GM23338 (cell line): Measurements from ENCODE around the gene PACS2. TPM values are rescaled to one million over a fixed set of nuclear protein-coding genes. Genes with fewer than 3 reads are reported as not detected.

ENCODE experiments used
- ATAC-seq: fragments of 200-7000 bp; cut with Tn5 transposase; 3 replicates; pipeline ENCODE4 v1.9.1; 2020
- DNase-seq: peaks from one replicate; pipeline ENCODE4 v3.0.0-alpha.2; 2015; ENCODE audit warnings: low spot score
- H2AFZ ChIP-seq: fragments of 200-600 bp; sonication (generic); 2 replicates; pipeline ENCODE4 v1.8.0; 2016; ENCODE audit warnings: antibody characterized with exemption, mild to moderate bottlenecking, moderate library complexity
- H3F3A ChIP-seq: fragments of 200-600 bp; sonication (generic); replicated peaks from 2 replicates; pipeline ENCODE4 v1.8.0; 2017; ENCODE audit warnings: antibody characterized with exemption, mixed run types, low read depth
- H3K27ac ChIP-seq: fragments of 200-600 bp; sonication (generic); 2 replicates; pipeline ENCODE4 v1.6.1; 2016; ENCODE audit warnings: low read depth
- H3K27me3 ChIP-seq: fragments of 200-600 bp; sonication (generic); 2 replicates; pipeline ENCODE4 v1.8.0; 2016; ENCODE audit warnings: mild to moderate bottlenecking, mixed run types, moderate library complexity; ENCODE audit not compliant: insufficient read depth
- H3K36me3 ChIP-seq: fragments of 200-600 bp; sonication (generic); 2 replicates; pipeline ENCODE4 v1.8.0; 2016; ENCODE audit warnings: mild to moderate bottlenecking; ENCODE audit not compliant: insufficient read depth
- H3K4me1 ChIP-seq: fragments of 200-600 bp; sonication (generic); 2 replicates; pipeline ENCODE4 v1.8.0; 2016; ENCODE audit warnings: mild to moderate bottlenecking, moderate library complexity; ENCODE audit not compliant: insufficient read depth
- H3K4me2 ChIP-seq: fragments of 200-600 bp; sonication (generic); 2 replicates; pipeline ENCODE4 v1.7.1; 2017; ENCODE audit warnings: mixed run types
- H3K4me3 ChIP-seq: fragments of 200-600 bp; sonication (generic); 2 replicates; pipeline ENCODE4 v1.6.1; 2016; ENCODE audit warnings: mixed run types
- H3K79me2 ChIP-seq: fragments of 200-600 bp; sonication (generic); replicated peaks from 2 replicates; pipeline ENCODE4 v1.8.0; 2017; ENCODE audit warnings: mild to moderate bottlenecking; ENCODE audit not compliant: insufficient read depth
- H3K9me2 ChIP-seq: fragments of 200-600 bp; sonication (generic); 2 replicates; pipeline ENCODE4 v1.8.0; 2017; ENCODE audit not compliant: insufficient read depth
- H4K20me1 ChIP-seq: fragments of 200-600 bp; sonication (generic); replicated peaks from 2 replicates; pipeline ENCODE4 v1.8.0; 2017; ENCODE audit warnings: mild to moderate bottlenecking; ENCODE audit not compliant: insufficient read depth
- H3K27ac Mint-ChIP-seq: 2 replicates; pipeline ENCODE4 v1.8.0; 2020; ENCODE audit warnings: inconsistent platforms, mild to moderate bottlenecking, moderate library complexity, mixed read lengths
- H3K27me3 Mint-ChIP-seq: 3 replicates; pipeline ENCODE4 v1.8.0; 2022; ENCODE audit warnings: low read depth, mild to moderate bottlenecking, moderate library complexity, mixed read lengths, inconsistent platforms; ENCODE audit not compliant: insufficient read depth, poor library complexity
- H3K36me3 Mint-ChIP-seq: 3 replicates; pipeline ENCODE4 v1.8.0; 2021; ENCODE audit warnings: low read depth, mild to moderate bottlenecking, inconsistent platforms, moderate library complexity, mixed read lengths
- H3K4me1 Mint-ChIP-seq: 3 replicates; pipeline ENCODE4 v1.8.0; 2020; ENCODE audit warnings: mild to moderate bottlenecking, inconsistent platforms, mixed read lengths
- H3K4me3 Mint-ChIP-seq: 3 replicates; pipeline ENCODE4 v1.8.0; 2021; ENCODE audit warnings: moderate library complexity, mild to moderate bottlenecking, inconsistent platforms, mixed read lengths
- H3K9me3 Mint-ChIP-seq: 3 replicates; pipeline ENCODE4 v1.8.0; 2020; ENCODE audit warnings: moderate library complexity, mild to moderate bottlenecking, inconsistent platforms, mixed read lengths
- CREB1 ChIP-seq: fragments of 250-450 bp; sonication (Bioruptor Pico); IDR thresholded peaks from 2 replicates; pipeline ENCODE4 v1.5.0; 2020; ENCODE audit warnings: low read depth, mild to moderate bottlenecking, moderate library complexity
- EZH2 ChIP-seq: fragments of 200-600 bp; sonication (generic); IDR thresholded peaks from one replicate; pipeline ENCODE4 v1.8.0; 2017; ENCODE audit warnings: antibody characterized with exemption, mild to moderate bottlenecking, low read depth; ENCODE audit not compliant: unreplicated experiment
- EZH2phosphoT487 ChIP-seq: fragments of 200-600 bp; sonication (generic); IDR thresholded peaks from one replicate; pipeline ENCODE4 v1.8.1; 2018; ENCODE audit warnings: antibody characterized with exemption; ENCODE audit not compliant: unreplicated experiment
- JUNB ChIP-seq: IDR thresholded peaks from one replicate; pipeline ENCODE4 v1.6.1; 2016; ENCODE audit warnings: antibody characterized with exemption; ENCODE audit not compliant: unreplicated experiment
- POLR2AphosphoS5 ChIP-seq: IDR thresholded peaks from 2 replicates; pipeline ENCODE4 v1.6.1; 2016; ENCODE audit warnings: antibody characterized with exemption, low read depth
- STAT1 ChIP-seq: IDR thresholded peaks from one replicate; pipeline ENCODE4 v1.6.1; 2016; ENCODE audit warnings: antibody characterized with exemption; ENCODE audit not compliant: unreplicated experiment
- ZNF114 ChIP-seq: fragments of 250-450 bp; sonication (Bioruptor Pico); IDR thresholded peaks from 2 replicates; pipeline ENCODE4 v1.5.0; 2020; ENCODE audit warnings: mild to moderate bottlenecking, moderate library complexity
- polyA plus RNA-seq: library from polyadenylated mRNA; unstranded; fragments of >200 nt; fragmentation: Nextera tagmentation; extraction: Ambion mirVana; gene quantifications from 2 replicates; pipeline ENCODE4 v1.2.1, GENCODE V29; 2016
- total RNA-seq: library from RNA; depleted of rRNA; stranded (reverse); fragments of >200 nt; shearing (Covaris generic); gene quantifications from 2 replicates; pipeline ENCODE4 v1.2.3, GENCODE V29; 2014
- TF ChIP-seq, protein P1 (sequence below): IDR thresholded peaks from 2 replicates; pipeline ENCODE4 v1.6.1; 2016; ENCODE audit warnings: antibody characterized with exemption
- TF ChIP-seq, protein P2 (sequence below): IDR thresholded peaks from one replicate; pipeline ENCODE4 v1.6.1; 2018; ENCODE audit warnings: antibody characterized with exemption; ENCODE audit not compliant: unreplicated experiment

The PACS2 gene
- total and polyA plus RNA-seq, 2 experiments from 2014 or later: 22.5 to 79.0 TPM

DNA sequence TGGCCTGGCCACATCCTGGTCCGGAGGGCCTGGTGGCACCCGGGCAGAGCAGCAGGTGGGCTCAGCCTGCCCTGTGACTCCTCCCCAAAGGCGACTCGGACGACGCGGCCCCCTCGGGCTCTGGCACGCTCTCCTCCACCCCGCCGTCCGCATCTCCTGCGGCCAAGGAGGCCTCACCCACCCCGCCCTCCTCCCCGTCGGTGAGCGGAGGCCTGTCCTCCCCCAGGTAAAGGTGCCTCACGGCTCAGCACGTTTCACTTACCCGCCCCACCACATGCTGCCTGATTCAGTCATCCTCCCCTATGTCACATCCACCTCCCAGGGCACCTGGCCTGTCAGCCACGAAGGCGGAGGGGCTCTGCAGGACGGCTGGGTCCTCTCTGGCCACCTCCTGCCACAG, 77.0 kb downstream of the PACS2 start (continued):
- TF ChIP-seq, protein P1, sequence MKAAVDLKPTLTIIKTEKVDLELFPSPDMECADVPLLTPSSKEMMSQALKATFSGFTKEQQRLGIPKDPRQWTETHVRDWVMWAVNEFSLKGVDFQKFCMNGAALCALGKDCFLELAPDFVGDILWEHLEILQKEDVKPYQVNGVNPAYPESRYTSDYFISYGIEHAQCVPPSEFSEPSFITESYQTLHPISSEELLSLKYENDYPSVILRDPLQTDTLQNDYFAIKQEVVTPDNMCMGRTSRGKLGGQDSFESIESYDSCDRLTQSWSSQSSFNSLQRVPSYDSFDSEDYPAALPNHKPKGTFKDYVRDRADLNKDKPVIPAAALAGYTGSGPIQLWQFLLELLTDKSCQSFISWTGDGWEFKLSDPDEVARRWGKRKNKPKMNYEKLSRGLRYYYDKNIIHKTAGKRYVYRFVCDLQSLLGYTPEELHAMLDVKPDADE: no peak
- no peak for TF ChIP-seq STAT1
- TF ChIP-seq JUNB: no peak
- TF ChIP-seq, protein P2, sequence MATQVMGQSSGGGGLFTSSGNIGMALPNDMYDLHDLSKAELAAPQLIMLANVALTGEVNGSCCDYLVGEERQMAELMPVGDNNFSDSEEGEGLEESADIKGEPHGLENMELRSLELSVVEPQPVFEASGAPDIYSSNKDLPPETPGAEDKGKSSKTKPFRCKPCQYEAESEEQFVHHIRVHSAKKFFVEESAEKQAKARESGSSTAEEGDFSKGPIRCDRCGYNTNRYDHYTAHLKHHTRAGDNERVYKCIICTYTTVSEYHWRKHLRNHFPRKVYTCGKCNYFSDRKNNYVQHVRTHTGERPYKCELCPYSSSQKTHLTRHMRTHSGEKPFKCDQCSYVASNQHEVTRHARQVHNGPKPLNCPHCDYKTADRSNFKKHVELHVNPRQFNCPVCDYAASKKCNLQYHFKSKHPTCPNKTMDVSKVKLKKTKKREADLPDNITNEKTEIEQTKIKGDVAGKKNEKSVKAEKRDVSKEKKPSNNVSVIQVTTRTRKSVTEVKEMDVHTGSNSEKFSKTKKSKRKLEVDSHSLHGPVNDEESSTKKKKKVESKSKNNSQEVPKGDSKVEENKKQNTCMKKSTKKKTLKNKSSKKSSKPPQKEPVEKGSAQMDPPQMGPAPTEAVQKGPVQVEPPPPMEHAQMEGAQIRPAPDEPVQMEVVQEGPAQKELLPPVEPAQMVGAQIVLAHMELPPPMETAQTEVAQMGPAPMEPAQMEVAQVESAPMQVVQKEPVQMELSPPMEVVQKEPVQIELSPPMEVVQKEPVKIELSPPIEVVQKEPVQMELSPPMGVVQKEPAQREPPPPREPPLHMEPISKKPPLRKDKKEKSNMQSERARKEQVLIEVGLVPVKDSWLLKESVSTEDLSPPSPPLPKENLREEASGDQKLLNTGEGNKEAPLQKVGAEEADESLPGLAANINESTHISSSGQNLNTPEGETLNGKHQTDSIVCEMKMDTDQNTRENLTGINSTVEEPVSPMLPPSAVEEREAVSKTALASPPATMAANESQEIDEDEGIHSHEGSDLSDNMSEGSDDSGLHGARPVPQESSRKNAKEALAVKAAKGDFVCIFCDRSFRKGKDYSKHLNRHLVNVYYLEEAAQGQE: no peak
- no peak for TF ChIP-seq ZNF114 (CRISPR knock-in tag)

DNA sequence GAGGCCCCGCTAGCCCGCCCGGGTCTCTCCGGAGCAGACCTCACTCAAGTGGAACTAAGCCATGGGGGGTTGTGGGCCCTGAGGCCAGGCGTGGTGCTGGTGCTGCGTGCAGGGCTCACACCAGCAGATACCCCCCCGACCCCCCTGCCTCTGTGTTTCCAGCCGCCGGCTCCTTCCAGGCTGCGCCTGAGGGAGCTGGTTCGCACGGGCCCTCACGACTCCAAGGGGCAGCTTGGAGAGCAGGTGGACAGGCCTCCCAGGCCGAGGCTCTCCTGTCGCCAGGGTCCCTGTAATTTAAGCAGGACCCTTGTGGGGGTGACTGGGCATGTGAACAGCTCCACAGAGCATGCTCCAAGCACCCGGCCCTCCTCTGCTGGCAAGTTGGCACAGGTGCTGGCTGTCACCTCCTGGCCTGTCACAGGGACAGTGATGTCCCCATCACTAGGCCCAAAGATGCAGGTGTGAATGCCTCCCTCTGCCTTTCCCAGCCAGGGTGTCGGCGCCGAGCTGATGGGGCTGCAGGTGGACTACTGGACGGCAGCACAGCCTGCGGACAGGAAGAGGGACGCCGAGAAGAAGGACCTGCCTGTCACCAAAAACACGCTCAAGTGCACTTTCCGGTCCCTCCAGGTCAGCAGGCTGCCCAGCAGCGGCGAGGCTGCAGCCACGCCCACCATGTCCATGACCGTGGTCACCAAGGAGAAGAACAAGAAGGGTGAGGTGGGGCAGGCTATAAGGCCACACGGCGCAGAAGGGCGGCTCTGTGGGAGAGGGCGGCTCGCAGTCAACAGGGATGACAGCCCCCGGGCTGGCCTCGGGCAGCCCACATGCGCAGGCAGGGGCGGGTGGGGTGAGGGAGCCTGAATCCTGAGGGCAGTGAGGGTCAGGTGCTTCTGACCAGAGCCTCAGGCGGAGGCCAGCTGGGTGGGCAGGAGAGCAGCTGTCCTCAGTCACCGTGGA, 77.9 kb downstream of the PACS2 start:
- H3K9me3 Mint-ChIP-seq: no peaks in the 10 kb centered on the region
- H3K4me3 Mint-ChIP-seq: no peak overlapping the region

GRCh38 chr14:105393151-105393550, 78.6 kb downstream of the PACS2 start:
- Histone ChIP-seq H3K27ac (no peak overlapping the region), H3K4me2 (no peak overlapping the region), H3F3A (0 out of 2 replicates have a peak, but pooled peaks cover 3% of the 10 kb centered on the region), H4K20me1 (no peaks in the 10 kb centered on the region), H2AFZ (no peak overlapping the region), H3K36me3 (no peaks in the 10 kb centered on the region), H3K27me3 (no peaks in the 10 kb centered on the region), H3K4me1 (no peaks in the 10 kb centered on the region), H3K79me2 (no peaks in the 10 kb centered on the region), H3K4me3 (no peak overlapping the region), H3K9me2 (peaks cover 5% of the 10 kb centered on the region)
- Mint-ChIP-seq H3K27me3 (peaks cover 14% of the 10 kb centered on the region), H3K4me3 (no peak overlapping the region), H3K27ac (no peak overlapping the region), H3K4me1 (no peaks in the 10 kb centered on the region; the same call in 2 of the 3 replicates), H3K36me3 (no peaks in the 10 kb centered on the region; the same call in 2 of the 3 replicates), H3K9me3 (peaks cover 5% of the 10 kb centered on the region; the same call in 2 of the 3 replicates)
- no peak for ATAC-seq
- DNase-seq: no peak
- TF ChIP-seq POLR2AphosphoS5 (no peak), CREB1 (no peak), JUNB (no peak), EZH2 (no peak), EZH2phosphoT487 (no peak)
- TF ChIP-seq, protein P2: no peak

More for the DNA sequence above, 77.9 kb downstream of the PACS2 start:
- Mint-ChIP-seq H3K4me1 (no peaks in the 10 kb centered on the region; the same call in 2 of the 3 replicates), H3K27ac (no peak overlapping the region), H3K36me3 (no peaks in the 10 kb centered on the region; the same call in 2 of the 3 replicates), H3K27me3 (peaks cover 11% of the 10 kb centered on the region)
- ATAC-seq (no peak), DNase-seq (no peak)
- H3K36me3 ChIP-seq: no peaks in the 10 kb centered on the region
- no peaks in the 10 kb centered on the region for H3F3A ChIP-seq
- H3K27ac ChIP-seq: no peak overlapping the region
- no peak overlapping the region for H3K4me2 ChIP-seq
- H4K20me1 ChIP-seq: no peaks in the 10 kb centered on the region
- H3K4me1 ChIP-seq: no peaks in the 10 kb centered on the region
- TF ChIP-seq JUNB: no peak
- TF ChIP-seq EZH2: no peak
- H3K79me2 ChIP-seq: no peaks in the 10 kb centered on the region
- H3K27me3 ChIP-seq: no peaks in the 10 kb centered on the region
- no peak overlapping the region for H3K4me3 ChIP-seq
- H2AFZ ChIP-seq: no peak overlapping the region
- peaks cover under 1% of the 10 kb centered on the region for H3K9me2 ChIP-seq
